ENCODE results near the gene OTOP3.
"Not testable (repeated sequence)": the region's sequence is repeated elsewhere in the genome, so short reads cannot be mapped to it uniquely, and the experiment has no call there.

OTOP3 gene

GRCh38 chr17:74935585-74936469 is at the start of gene OTOP3:
Gene OTOP3, plus strand, starts transcription at chr17:74935898. Its CDS starts 24 bp downstream, at chr17:74935922.
- DNase-seq (ENCODE audit: low read depth), result no peak

GRCh38 chr17:74888469-74888868 is 47.2 kb upstream of the OTOP3 start:
- DNase-seq (ENCODE audit: low read depth), result no peak

- DNase-seq (ENCODE audit: low read depth), result no peak
These were observed 45.1 kb upstream of the OTOP3 start for GRCh38 chr17:74890554-74890953.

- no peak for DNase-seq (ENCODE audit: low read depth)
These were observed 43.5 kb upstream of the OTOP3 start for GRCh38 chr17:74892013-74892841.

- no peak for DNase-seq (ENCODE audit: low read depth)
These were observed 42.5 kb upstream of the OTOP3 start, which contains the start of gene FADS6 for GRCh38 chr17:74892974-74893911. Gene FADS6, minus strand, starts transcription at chr17:74893633. Its CDS starts 38 bp downstream, at chr17:74893595.

- no peak for DNase-seq (ENCODE audit: low read depth)
These were observed 41.6 kb upstream of the OTOP3 start for GRCh38 chr17:74893936-74894671.

GRCh38 chr17:74898376-74898946 is 37.2 kb upstream of the OTOP3 start:
- DNase-seq (ENCODE audit: low read depth), result no peak

- DNase-seq (ENCODE audit: low read depth), result no peak
These were observed 35.5 kb upstream of the OTOP3 start for GRCh38 chr17:74900208-74900607.

- no peak for DNase-seq (ENCODE audit: low read depth)
These were observed 34.2 kb upstream of the OTOP3 start for GRCh38 chr17:74901353-74902135.

- DNase-seq (ENCODE audit: low read depth), result no peak
These were observed 32.7 kb upstream of the OTOP3 start for GRCh38 chr17:74903034-74903433.

GRCh38 chr17:74903671-74904070 is 32.0 kb upstream of the OTOP3 start:
- no peak for DNase-seq (ENCODE audit: low read depth)

GRCh38 chr17:74904687-74905409 is 30.9 kb upstream of the OTOP3 start:
- no peak for DNase-seq (ENCODE audit: low read depth)

- DNase-seq (ENCODE audit: low read depth), result not testable (repeated sequence)
These were observed 29.4 kb upstream of the OTOP3 start for GRCh38 chr17:74906214-74906793.

GRCh38 chr17:74907012-74907411 is 28.7 kb upstream of the OTOP3 start:
- DNase-seq (ENCODE audit: low read depth), result no peak

GRCh38 chr17:74909097-74909496 is 26.6 kb upstream of the OTOP3 start:
- DNase-seq (ENCODE audit: low read depth), result not testable (repeated sequence)

- not testable (repeated sequence) for DNase-seq (ENCODE audit: low read depth)
These were observed 24.3 kb upstream of the OTOP3 start for GRCh38 chr17:74911423-74911822.

- no peak for DNase-seq (ENCODE audit: low read depth)
These were observed 19.4 kb upstream of the OTOP3 start for GRCh38 chr17:74916136-74916850.

- no peak for DNase-seq (ENCODE audit: low read depth)
These were observed 18.9 kb upstream of the OTOP3 start for GRCh38 chr17:74916851-74917199.

Data from fibroblast of gingiva (primary cell).